Neural crest cell (in vitro differentiated cells): ENCODE results near the gene MT2A. TPM values are rescaled to one million over a fixed set of nuclear protein-coding genes. Genes with fewer than 3 reads are reported as not detected.

Source experiments
- DNase-seq: peaks from one replicate; pipeline ENCODE4 v3.0.0; 2021; ENCODE audit warnings: low read depth, mixed read lengths, low spot score
- H3K27ac Mint-ChIP-seq: one replicate; pipeline ENCODE4 v1.8.0; 2021; ENCODE audit warnings: mild to moderate bottlenecking, mixed read lengths; ENCODE audit not compliant: unreplicated experiment
- H3K27me3 Mint-ChIP-seq: 2 replicates; pipeline ENCODE4 v1.8.0; 2021; ENCODE audit warnings: low read depth, mild to moderate bottlenecking, mixed read lengths
- H3K36me3 Mint-ChIP-seq: 2 replicates; pipeline ENCODE4 v1.8.0; 2021; ENCODE audit warnings: low read depth, mild to moderate bottlenecking, mixed read lengths
- H3K4me1 Mint-ChIP-seq: 2 replicates; pipeline ENCODE4 v1.8.0; 2021; ENCODE audit warnings: mixed read lengths
- H3K4me3 Mint-ChIP-seq: one replicate; pipeline ENCODE4 v1.8.0; 2021; ENCODE audit warnings: mild to moderate bottlenecking, mixed read lengths
- H3K9me3 Mint-ChIP-seq: 2 replicates; pipeline ENCODE4 v1.8.0; 2021; ENCODE audit warnings: mixed read lengths
- total RNA-seq: library from RNA; stranded (reverse); gene quantifications from 2 replicates; pipeline ENCODE4 v1.2.1, GENCODE V29; 2021
- TF ChIP-seq, protein P1 (sequence below): fragments of 200-600 bp; sonication (generic); conservative IDR thresholded peaks from 2 replicates; pipeline ENCODE4 v1.5.0; 2021; ENCODE audit warnings: antibody characterized with exemption, mild to moderate bottlenecking

MT2A gene
- total RNA-seq, 1 donor from 2014 or later = 11.6 TPM

DNA sequence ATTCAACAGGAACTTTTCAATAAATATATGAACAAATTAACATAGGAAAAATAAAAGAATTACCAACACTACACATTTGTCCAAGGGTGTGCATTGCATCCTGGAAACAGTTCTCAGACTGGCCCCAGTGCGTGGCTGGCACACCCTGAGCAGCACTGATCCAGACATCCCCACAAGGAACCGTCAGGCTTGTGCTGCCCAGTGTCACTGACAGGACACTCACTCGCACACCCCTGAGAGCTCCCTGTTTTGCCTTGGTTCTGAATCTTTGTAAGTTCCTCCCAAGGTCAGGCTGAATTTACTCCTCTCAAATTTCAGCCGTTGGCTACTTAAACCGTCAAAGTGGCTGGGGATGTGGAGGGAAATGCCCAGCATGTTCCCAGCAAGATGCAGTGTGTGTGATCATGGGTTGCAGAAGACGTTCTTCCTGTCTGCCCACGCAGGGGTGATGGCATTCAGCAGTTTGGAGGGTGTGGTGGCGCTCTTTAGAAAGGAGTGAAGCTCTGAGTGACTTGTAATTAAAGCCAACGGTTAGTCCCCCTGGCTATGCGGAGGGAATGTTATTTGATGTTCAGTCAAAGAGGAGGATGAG is 1.7 kb downstream of the MT2A start:
- DNase-seq = no peak
- no peak overlapping the region for H3K27ac Mint-ChIP-seq
- H3K4me3 Mint-ChIP-seq = peak overlapping the region; percentile 82
- no peaks in the 10 kb centered on the region for H3K9me3 Mint-ChIP-seq
- TF ChIP-seq, protein P1, sequence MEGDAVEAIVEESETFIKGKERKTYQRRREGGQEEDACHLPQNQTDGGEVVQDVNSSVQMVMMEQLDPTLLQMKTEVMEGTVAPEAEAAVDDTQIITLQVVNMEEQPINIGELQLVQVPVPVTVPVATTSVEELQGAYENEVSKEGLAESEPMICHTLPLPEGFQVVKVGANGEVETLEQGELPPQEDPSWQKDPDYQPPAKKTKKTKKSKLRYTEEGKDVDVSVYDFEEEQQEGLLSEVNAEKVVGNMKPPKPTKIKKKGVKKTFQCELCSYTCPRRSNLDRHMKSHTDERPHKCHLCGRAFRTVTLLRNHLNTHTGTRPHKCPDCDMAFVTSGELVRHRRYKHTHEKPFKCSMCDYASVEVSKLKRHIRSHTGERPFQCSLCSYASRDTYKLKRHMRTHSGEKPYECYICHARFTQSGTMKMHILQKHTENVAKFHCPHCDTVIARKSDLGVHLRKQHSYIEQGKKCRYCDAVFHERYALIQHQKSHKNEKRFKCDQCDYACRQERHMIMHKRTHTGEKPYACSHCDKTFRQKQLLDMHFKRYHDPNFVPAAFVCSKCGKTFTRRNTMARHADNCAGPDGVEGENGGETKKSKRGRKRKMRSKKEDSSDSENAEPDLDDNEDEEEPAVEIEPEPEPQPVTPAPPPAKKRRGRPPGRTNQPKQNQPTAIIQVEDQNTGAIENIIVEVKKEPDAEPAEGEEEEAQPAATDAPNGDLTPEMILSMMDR = no peak
- H3K27me3 Mint-ChIP-seq = peaks cover 50% of the 10 kb centered on the region
- no peaks in the 10 kb centered on the region for H3K36me3 Mint-ChIP-seq
- H3K4me1 Mint-ChIP-seq = peaks cover 42% of the 10 kb centered on the region

DNA sequence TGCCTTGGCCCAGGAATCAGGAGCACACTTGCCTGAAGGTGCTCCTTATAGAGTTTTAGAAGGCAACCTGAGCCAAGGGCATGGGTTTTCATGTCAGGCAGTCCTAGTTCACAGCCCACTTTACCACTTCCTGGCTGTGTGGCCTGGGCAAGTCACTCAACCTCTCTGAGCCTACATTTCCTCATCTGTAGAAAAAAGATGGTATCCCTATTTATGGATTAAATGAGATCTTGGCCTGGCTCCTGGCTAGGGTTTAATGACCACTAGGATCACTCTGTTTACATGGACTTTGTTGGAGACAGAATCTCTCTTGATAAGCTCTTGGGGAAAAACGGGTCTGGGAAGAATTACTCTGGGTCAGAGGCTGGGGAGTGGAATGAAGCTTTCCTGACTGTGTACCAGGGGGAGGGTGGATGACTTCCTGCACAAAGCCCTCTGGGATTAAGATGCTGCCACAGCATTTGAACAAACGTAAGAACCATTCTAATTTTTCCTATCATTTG is 2.3 kb downstream of the MT2A start:
- H3K4me1 Mint-ChIP-seq = peaks cover 42% of the 10 kb centered on the region
- peaks cover 55% of the 10 kb centered on the region for H3K27me3 Mint-ChIP-seq
- DNase-seq = no peak
- no peak overlapping the region for H3K27ac Mint-ChIP-seq
- TF ChIP-seq, protein P1 = no peak
- no peaks in the 10 kb centered on the region for H3K36me3 Mint-ChIP-seq
- H3K9me3 Mint-ChIP-seq = no peaks in the 10 kb centered on the region
- peak overlapping the region; percentile 64 for H3K4me3 Mint-ChIP-seq

DNA sequence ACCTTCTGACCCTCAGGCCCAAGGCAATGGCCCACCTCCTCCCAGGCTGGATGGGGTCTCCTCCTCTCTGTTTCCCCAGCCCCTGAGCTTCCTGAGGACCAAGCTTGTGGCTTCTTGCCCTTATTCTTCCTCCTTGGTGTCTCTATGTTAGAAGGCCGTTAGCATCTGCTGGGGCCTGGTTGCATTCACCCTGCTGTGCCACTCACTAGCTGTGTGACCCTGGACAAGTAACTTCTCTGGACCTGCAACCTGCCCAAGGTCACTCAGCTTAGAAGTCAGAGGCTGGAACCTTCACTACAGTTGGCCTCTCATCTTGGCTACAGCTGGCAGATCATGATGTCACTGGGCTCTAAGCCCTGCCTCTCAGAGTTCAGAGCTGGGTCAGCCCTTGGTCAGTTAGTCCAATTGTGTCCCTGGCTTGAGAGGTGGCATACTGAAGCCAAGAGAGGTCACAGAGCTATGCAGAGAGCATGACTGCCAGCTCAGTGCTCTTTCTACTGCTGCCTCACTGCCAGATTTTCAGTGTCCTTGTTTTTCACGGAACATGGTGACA is 3.0 kb downstream of the MT2A start:
- no peaks in the 10 kb centered on the region for H3K36me3 Mint-ChIP-seq
- no peak overlapping the region for H3K4me3 Mint-ChIP-seq
- TF ChIP-seq, protein P1 = no peak
- H3K9me3 Mint-ChIP-seq = no peaks in the 10 kb centered on the region
- H3K4me1 Mint-ChIP-seq = peaks cover 42% of the 10 kb centered on the region
- no peak for DNase-seq
- no peak overlapping the region for H3K27ac Mint-ChIP-seq
- peaks cover 57% of the 10 kb centered on the region for H3K27me3 Mint-ChIP-seq

DNA sequence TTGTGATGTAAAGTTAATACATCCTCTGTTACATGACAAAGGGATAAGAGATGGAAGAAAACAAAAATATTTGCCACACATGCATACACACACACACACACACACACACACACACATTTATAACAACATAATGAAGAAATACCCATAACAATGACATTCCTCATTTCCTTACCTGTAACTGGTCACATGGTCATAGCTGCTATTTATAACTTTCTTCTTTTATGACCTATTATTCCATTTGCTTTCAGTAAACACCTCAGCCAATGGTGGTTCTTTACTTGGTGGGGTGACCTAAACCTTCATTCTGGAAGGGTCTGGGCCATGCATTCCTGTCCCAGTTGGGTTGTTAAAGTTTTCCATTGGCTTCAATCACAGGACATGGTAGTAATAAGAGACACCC is 5.3 kb downstream of the MT2A start:
- no peak overlapping the region for H3K27ac Mint-ChIP-seq
- TF ChIP-seq, protein P1 = no peak
- H3K4me1 Mint-ChIP-seq = peaks cover 33% of the 10 kb centered on the region
- H3K9me3 Mint-ChIP-seq = no peaks in the 10 kb centered on the region
- H3K4me3 Mint-ChIP-seq = no peak overlapping the region
- no peak for DNase-seq
- H3K36me3 Mint-ChIP-seq = no peaks in the 10 kb centered on the region
- H3K27me3 Mint-ChIP-seq = peaks cover 72% of the 10 kb centered on the region

DNA sequence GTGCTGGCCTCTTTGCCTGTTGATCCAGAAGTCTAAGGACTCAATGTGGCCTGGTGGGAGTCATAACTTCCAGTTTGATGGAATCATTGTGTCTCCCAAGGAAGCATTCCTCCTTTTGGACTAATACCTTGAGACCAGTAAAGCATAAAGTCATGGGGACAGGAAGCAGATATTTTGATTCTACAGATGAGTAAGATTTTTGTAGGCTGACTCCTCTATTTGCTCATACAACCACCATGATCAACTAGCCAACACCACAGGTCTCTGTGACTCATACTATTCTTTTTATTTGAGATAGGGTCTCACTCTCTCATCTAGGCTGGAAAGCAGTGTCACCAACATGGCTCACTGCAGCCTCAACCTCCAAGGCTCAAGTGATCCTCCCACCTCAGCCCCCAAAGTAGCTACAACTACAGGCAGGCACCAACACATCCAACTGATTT is 6.2 kb downstream of the MT2A start:
- H3K27me3 Mint-ChIP-seq = peaks cover 71% of the 10 kb centered on the region
- H3K4me3 Mint-ChIP-seq = no peak overlapping the region

More for the DNA sequence above, 6.2 kb downstream of the MT2A start:
- Mint-ChIP-seq H3K36me3 (no peaks in the 10 kb centered on the region), H3K9me3 (no peaks in the 10 kb centered on the region), H3K27ac (no peak overlapping the region), H3K4me1 (peaks cover 24% of the 10 kb centered on the region)
- TF ChIP-seq, protein P1 = no peak
- no peak for DNase-seq
